ENCODE measurements around the gene KIAA1328. TPM values are rescaled to one million over a fixed set of nuclear protein-coding genes. Genes with fewer than 3 reads are reported as not detected.

The KIAA1328 gene
- total and polyA plus RNA-seq, 4 donors: 0.95 to 7.4 (median 2.9) TPM

DNA sequence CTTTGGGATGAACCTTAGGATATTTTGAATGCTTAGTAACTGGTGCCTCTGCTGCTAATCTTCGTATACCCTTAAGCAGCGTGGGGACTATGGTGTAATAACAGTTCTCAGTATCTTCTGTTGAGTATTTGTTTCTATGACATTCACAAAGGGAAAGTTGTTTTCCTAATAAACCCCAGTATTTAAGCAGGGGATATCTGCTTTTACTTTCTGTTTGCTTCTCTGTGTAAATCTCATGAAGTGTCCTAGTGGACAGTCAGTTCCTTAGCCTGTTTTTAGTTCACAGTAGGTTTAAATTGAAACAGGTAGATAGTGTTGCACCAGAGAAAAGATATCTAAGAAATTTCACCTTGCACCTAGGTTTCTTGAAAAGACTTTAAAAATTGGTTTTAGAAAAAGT lies 14.9 kb downstream of the KIAA1328 start:
- no peaks in the 10 kb centered on the region for H3K9me3 ChIP-seq (ENCODE audit: control insufficient read depth in 4 of 4, low read length in 3 of 4)
- H3K27ac ChIP-seq (ENCODE audit: low read depth in 1 of 2, low read length in 2 of 2): no peak overlapping the region
- 62% methylated on average over 2 of the region's 2 CpGs for WGBS
- H3K36me3 ChIP-seq (ENCODE audit: control insufficient read depth in 4 of 4, insufficient read depth in 3 of 4, low read depth in 1 of 4, low read length in 3 of 4): peaks cover 0 to 3% (median 1%) of the 10 kb centered on the region in 4 donors
- TF ChIP-seq, protein P1, sequence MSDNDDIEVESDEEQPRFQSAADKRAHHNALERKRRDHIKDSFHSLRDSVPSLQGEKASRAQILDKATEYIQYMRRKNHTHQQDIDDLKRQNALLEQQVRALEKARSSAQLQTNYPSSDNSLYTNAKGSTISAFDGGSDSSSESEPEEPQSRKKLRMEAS (IDR thresholded peaks at IDR 0.05): no peak
- TF ChIP-seq TAF1 (conservative IDR thresholded peaks at IDR 0.05) (no peak), NR2F2 (IDR thresholded peaks at IDR 0.05) (no peak), RAD21 (IDR thresholded peaks at IDR 0.05) (no peak), GABPA (IDR thresholded peaks at IDR 0.05 in 1 of 2, conservative IDR thresholded peaks at IDR 0.05 in 1 of 2) (no peak), RXRA (IDR thresholded peaks at IDR 0.05) (no peak)
- no peak overlapping the region for H3K4me3 ChIP-seq (ENCODE audit: low read depth in 1 of 3, low read length in 3 of 3)
- H3K27me3 ChIP-seq (ENCODE audit: control insufficient read depth in 4 of 4, insufficient read depth in 4 of 4, low read length in 3 of 4): no peaks in the 10 kb centered on the region
- DNase-seq (ENCODE audit: low spot score): no peak
- peaks cover 0 to 8% (median 0%) of the 10 kb centered on the region in 4 donors for H3K4me1 ChIP-seq (ENCODE audit: control insufficient read depth in 4 of 4, insufficient read depth in 4 of 4, low read length in 3 of 4)
- H3K9ac ChIP-seq (ENCODE audit: low read depth in 1 of 2, low read length in 2 of 2): no peak overlapping the region

DNA sequence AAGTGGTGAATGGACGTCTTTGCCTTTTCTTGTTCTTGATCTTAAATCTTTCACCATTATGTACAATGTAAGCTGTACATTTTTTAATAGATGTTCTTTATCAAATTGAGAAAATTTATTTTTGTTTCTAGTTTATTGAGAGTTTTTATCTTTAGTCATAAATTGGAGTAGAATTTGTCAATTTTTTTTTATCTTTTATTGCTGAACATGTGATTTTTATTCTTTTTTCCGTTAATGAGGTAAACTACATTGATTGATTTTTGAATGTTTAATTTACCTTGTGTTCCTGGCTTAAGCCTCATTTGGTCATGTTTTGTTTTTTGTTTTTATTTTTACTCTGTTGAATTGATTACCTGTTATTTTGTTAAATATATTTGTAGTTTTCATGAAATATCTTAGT lies 19.7 kb downstream of the KIAA1328 start:
- H3K36me3 ChIP-seq (ENCODE audit: control insufficient read depth in 4 of 4, insufficient read depth in 3 of 4, low read depth in 1 of 4, low read length in 3 of 4): peaks cover 0 to 9% (median 0%) of the 10 kb centered on the region in 4 donors
- TF ChIP-seq, protein P2, sequence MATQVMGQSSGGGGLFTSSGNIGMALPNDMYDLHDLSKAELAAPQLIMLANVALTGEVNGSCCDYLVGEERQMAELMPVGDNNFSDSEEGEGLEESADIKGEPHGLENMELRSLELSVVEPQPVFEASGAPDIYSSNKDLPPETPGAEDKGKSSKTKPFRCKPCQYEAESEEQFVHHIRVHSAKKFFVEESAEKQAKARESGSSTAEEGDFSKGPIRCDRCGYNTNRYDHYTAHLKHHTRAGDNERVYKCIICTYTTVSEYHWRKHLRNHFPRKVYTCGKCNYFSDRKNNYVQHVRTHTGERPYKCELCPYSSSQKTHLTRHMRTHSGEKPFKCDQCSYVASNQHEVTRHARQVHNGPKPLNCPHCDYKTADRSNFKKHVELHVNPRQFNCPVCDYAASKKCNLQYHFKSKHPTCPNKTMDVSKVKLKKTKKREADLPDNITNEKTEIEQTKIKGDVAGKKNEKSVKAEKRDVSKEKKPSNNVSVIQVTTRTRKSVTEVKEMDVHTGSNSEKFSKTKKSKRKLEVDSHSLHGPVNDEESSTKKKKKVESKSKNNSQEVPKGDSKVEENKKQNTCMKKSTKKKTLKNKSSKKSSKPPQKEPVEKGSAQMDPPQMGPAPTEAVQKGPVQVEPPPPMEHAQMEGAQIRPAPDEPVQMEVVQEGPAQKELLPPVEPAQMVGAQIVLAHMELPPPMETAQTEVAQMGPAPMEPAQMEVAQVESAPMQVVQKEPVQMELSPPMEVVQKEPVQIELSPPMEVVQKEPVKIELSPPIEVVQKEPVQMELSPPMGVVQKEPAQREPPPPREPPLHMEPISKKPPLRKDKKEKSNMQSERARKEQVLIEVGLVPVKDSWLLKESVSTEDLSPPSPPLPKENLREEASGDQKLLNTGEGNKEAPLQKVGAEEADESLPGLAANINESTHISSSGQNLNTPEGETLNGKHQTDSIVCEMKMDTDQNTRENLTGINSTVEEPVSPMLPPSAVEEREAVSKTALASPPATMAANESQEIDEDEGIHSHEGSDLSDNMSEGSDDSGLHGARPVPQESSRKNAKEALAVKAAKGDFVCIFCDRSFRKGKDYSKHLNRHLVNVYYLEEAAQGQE (IDR thresholded peaks at IDR 0.05): no peak
- TF ChIP-seq SP1 (IDR thresholded peaks at IDR 0.05) (no peak), GABPA (IDR thresholded peaks at IDR 0.05 in 1 of 2, conservative IDR thresholded peaks at IDR 0.05 in 1 of 2) (no peak), FOXA2 (IDR thresholded peaks at IDR 0.05) (no peak), FOXA1 (IDR thresholded peaks at IDR 0.05) (no peak), RAD21 (IDR thresholded peaks at IDR 0.05) (no peak), EGR1 (IDR thresholded peaks at IDR 0.05; ENCODE audit: low read depth in 2 of 2) (no peak), HNF4G (IDR thresholded peaks at IDR 0.05) (no peak), TAF1 (conservative IDR thresholded peaks at IDR 0.05) (no peak)
- TF ChIP-seq, protein P1 (IDR thresholded peaks at IDR 0.05): no peak
- TF ChIP-seq, protein P3, sequence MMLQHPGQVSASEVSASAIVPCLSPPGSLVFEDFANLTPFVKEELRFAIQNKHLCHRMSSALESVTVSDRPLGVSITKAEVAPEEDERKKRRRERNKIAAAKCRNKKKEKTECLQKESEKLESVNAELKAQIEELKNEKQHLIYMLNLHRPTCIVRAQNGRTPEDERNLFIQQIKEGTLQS (IDR thresholded peaks at IDR 0.05): no peak
- no peak overlapping the region for H3K4me3 ChIP-seq (ENCODE audit: low read depth in 1 of 3, low read length in 3 of 3)
- DNase-seq (ENCODE audit: low spot score): no peak
- H3K27me3 ChIP-seq (ENCODE audit: control insufficient read depth in 4 of 4, insufficient read depth in 4 of 4, low read length in 3 of 4): no peaks in the 10 kb centered on the region
- no peak overlapping the region for H3K9ac ChIP-seq (ENCODE audit: low read depth in 1 of 2, low read length in 2 of 2)
- H3K9me3 ChIP-seq (ENCODE audit: control insufficient read depth in 4 of 4, low read length in 3 of 4): no peaks in the 10 kb centered on the region
- no peak overlapping the region for H3K27ac ChIP-seq (ENCODE audit: low read depth in 1 of 2, low read length in 2 of 2)
- WGBS: 90% methylated on average over 2 of the region's 2 CpGs
- H3K4me1 ChIP-seq (ENCODE audit: control insufficient read depth in 4 of 4, insufficient read depth in 4 of 4, low read length in 3 of 4): peaks cover 0 to 5% (median 0%) of the 10 kb centered on the region in 4 donors

DNA sequence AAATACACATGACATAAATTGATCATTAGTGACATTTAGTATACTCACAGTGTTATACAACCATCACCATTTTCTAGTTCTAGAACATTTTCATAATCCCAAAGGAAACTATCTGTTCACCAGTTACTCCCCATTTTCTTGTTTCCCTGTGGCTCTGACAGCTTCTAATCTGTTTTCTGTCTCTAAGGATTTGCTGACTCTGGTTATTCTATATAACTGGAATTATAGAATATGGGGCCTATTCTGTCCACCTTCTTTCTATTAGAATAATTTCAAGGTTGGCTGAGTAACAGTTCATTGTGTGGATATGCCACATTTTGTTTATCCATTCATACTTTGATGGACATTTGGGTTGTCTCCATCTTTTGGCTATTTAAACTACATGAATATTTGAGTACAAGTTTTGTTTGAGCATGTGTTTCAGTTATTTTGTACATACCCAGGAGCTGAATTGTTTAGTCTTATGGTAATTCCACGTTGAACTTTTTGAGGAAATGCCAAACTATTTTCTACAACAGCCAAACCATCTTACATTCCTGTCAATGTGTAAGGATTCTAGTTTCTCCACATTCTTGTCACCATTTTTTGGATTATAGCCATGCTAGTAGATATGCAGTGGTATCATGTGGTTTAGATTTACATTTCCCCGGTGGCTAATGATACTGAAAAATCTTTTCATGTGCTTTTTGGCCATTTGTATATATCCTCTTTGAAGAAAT lies 20.5 kb downstream of the KIAA1328 start:
- H3K27me3 ChIP-seq (ENCODE audit: control insufficient read depth in 4 of 4, insufficient read depth in 4 of 4, low read length in 3 of 4): no peaks in the 10 kb centered on the region
- H3K27ac ChIP-seq (ENCODE audit: low read depth in 1 of 2, low read length in 2 of 2): no peak overlapping the region
- H3K4me1 ChIP-seq (ENCODE audit: control insufficient read depth in 4 of 4, insufficient read depth in 4 of 4, low read length in 3 of 4): peaks cover 0 to under 1% (median 0%) of the 10 kb centered on the region in 4 donors
- no peak overlapping the region for H3K9ac ChIP-seq (ENCODE audit: low read depth in 1 of 2, low read length in 2 of 2)
- no peak overlapping the region for H3K4me3 ChIP-seq (ENCODE audit: low read depth in 1 of 3, low read length in 3 of 3)
- peaks cover 0 to 9% (median 0%) of the 10 kb centered on the region in 4 donors for H3K36me3 ChIP-seq (ENCODE audit: control insufficient read depth in 4 of 4, insufficient read depth in 3 of 4, low read depth in 1 of 4, low read length in 3 of 4)
- no peaks in the 10 kb centered on the region for H3K9me3 ChIP-seq (ENCODE audit: control insufficient read depth in 4 of 4, low read length in 3 of 4)
- whole genome bisulfite sequencing: 85% methylated on average over 2 of the region's 2 CpGs
- no peak for DNase-seq (ENCODE audit: low spot score)
- TF ChIP-seq GABPA (IDR thresholded peaks at IDR 0.05 in 1 of 2, conservative IDR thresholded peaks at IDR 0.05 in 1 of 2): no peak
- TF ChIP-seq, protein P4, sequence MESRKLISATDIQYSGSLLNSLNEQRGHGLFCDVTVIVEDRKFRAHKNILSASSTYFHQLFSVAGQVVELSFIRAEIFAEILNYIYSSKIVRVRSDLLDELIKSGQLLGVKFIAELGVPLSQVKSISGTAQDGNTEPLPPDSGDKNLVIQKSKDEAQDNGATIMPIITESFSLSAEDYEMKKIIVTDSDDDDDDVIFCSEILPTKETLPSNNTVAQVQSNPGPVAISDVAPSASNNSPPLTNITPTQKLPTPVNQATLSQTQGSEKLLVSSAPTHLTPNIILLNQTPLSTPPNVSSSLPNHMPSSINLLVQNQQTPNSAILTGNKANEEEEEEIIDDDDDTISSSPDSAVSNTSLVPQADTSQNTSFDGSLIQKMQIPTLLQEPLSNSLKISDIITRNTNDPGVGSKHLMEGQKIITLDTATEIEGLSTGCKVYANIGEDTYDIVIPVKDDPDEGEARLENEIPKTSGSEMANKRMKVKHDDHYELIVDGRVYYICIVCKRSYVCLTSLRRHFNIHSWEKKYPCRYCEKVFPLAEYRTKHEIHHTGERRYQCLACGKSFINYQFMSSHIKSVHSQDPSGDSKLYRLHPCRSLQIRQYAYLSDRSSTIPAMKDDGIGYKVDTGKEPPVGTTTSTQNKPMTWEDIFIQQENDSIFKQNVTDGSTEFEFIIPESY (IDR thresholded peaks at IDR 0.05): no peak
- no peak for TF ChIP-seq FOXA2 (IDR thresholded peaks at IDR 0.05)
- TF ChIP-seq, protein P1 (IDR thresholded peaks at IDR 0.05): no peak
- TF ChIP-seq YY1 (IDR thresholded peaks at IDR 0.05): no peak
- no peak for TF ChIP-seq SP1 (IDR thresholded peaks at IDR 0.05)
- no peak for TF ChIP-seq HNF4G (IDR thresholded peaks at IDR 0.05)
- TF ChIP-seq FOXA1 (IDR thresholded peaks at IDR 0.05): no peak
- TF ChIP-seq RXRA (IDR thresholded peaks at IDR 0.05): no peak
